Stimulated activated CD4-positive, alpha-beta T cell treated with anti-CD3 and anti-CD28 coated beads, TNF-alpha, amount 100 ng/mL, for 48 hours (primary cell): Measurements from ENCODE around the gene TREM2.
"Not testable (repeated sequence)": the region's sequence is repeated elsewhere in the genome, so short reads cannot be mapped to it uniquely, and the experiment has no call there.

Experiments
- DNase-seq, 3 donors: peaks; one replicate each; pipeline ENCODE4 v3.0.0-alpha.2; 2020; ENCODE audit warnings: low read depth in 3 of 3

Gene TREM2

GRCh38 chr6:41153992-41154625 is 8.8 kb downstream of the TREM2 start, which contains the start of gene TREML1:
TSS of gene TREML1 (minus strand) at chr6:41154347. CDS start at chr6:41154288, 59 bp downstream.
- DNase-seq: no peak

- DNase-seq: no peak
Measured at GRCh38 chr6:41153451-41153850, 9.5 kb downstream of the TREM2 start.

DNA sequence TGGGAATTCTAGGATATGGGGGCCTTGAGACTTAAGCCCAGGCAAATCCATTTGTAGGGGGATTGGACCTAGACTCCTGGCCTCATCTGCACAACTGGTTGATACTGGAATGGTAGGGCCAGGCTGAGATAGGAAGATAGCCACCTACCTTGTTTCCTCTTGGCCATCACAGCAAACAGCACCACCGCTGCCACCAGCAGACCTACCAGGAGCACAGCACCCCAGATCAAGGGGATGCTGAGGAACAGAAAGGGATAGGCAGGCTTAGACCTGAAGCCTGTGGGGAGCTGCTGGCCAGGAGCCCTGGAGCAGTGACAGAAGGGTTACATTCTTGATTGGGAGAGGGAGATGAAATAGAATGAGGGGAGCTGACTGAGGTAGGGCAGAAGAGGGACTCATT is 12.2 kb downstream of the TREM2 start:
- DNase-seq: no peak

GRCh38 chr6:41147917-41148316 is 15.0 kb downstream of the TREM2 start:
- no peak for DNase-seq

DNA sequence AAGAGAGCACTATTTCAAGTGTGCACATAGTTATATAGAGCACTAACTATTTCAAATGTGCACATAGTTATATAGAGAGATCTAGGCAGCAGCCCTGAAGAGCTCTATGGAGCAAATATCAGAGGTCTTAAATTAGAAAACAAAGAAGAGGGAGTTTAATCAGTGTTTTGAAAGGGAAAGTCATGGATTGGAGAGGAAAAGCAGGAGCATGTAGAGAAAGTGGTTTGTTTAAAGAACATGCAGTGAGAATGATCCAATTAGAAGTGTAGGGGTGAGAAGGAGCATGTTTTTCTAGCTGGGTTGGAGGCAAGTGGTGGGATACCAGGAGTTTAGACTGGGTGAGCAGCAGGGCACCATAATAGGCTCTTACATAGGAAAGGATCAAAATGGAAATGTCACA is 26.0 kb downstream of the TREM2 start:
- DNase-seq: no peak

DNA sequence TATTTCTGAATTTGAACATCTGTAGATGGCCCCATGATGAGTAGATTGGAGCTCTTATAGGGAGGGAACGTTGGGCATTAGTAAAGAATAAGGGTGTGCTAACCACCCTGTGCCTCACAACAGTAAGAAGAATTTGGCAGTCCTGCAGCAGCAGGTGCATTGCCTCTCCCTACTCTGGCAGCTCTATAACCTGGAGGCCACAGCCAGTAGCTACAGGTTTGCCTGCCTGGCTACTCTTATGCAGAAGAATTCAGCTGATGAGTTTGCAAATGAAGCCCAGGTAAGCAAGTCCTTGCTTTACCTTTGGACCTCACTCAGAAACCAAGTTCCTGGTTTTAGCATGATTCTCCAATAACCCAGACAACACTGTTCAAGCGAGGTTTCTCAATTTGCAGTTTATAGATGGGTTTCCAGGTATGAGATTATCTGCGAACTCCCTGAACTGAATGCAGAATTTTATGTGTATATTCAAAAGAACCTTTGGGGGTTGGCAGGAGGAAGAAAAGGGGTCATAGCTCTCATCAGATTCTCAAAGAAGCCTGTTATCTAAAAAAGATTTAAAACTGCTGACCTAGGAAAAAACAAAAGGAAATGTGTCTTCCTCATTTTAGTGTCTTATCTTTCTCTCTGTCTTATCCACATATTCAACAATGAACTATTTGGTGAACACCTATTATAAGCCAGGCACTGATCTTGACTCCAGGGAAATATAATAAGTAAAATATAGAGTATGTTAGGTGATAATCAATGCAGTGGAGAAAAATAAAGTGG is 27.7 kb downstream of the TREM2 start:
- DNase-seq: no peak

GRCh38 chr6:41132254-41132653 is 30.7 kb downstream of the TREM2 start:
- no peak for DNase-seq

DNA sequence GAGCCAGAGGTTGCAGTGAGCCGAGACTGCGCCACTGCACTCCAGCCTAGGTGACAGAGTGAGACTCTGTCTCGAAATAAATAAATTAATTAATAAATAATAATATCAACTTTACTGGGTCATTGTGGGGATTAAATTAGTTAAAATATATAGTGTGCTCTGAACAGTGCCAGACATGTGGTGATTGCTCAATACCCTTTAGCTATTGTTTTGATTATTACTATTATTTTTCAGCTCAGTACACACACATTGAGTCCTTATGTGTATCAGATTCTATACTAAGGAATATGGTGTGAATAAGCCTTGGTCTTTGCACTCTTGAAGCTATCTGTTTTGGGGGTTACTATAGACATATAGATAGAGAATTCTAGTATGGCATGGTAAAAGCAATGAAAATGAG is 37.6 kb downstream of the TREM2 start:
- no peak for DNase-seq

DNA sequence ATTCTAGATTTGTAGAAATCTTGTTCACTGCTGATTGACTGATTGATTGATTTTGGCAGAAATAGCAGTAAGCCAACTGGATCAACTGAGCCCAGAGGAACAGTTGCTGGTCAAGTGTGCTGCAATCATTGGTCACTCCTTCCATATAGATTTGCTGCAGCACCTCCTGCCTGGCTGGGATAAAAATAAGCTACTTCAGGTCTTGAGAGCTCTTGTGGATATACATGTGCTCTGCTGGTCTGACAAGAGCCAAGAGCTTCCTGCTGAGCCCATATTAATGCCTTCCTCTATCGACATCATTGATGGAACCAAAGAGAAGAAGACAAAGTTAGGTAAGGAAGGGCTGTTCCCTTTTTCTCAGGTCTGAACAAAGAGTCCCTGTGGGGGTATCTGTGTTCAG is 40.0 kb downstream of the TREM2 start:
- no peak for DNase-seq

DNA sequence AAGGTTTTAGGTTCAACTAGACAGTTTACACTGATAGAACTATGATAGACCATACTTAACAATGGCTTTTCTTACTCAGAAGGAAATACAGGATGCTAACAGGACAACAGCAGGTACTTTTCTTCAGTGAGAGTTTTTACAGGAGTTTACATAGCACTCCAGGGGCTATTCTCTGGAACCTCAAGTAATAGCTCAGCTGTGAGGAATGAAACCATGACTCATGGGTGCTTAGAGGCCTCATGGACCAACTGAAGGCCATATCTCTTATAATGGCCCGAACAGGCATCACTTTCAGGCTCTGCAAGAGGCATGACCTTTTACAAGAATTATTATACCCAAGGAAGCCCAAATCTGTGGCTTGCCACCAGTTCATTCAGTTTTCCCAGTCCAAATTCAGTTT is 40.5 kb downstream of the TREM2 start:
- no peak for DNase-seq

DNA sequence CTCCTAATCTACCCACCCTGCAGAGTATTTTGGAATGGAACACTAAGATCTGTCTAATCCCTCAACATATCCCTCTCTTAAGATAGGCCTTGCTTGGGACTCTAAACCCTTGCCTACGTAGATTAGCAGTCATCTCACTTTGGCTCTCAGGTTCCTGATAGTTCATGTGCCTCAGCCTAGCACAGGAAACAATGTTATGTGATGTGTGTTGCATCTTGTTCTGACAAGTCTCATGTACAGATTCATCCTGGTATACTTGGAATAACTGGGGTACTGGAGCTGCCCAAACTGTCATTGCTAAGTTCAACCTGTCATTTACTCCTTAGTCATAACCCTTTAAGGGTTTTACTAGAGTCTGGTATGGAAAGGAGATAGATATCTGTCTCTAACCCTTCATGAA is 42.9 kb downstream of the TREM2 start:
- DNase-seq: no peak

DNA sequence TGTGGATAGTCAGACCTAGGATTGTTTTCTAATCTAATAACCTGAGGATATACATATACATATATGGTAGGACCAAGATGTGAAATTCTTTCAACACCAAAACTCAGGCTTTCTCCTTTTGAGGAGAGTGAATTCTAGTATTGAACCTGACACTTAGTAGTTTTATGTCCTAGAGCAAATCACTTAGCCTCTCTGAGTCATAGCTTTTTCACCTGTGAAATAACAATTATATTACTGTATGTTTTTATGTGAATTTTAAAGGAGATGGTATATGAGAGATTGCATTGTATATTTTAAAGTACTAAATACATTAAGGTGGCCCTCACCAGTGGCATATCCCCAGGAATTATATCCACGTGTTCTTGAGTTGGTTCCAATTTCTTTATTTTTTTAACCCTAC is 43.4 kb downstream of the TREM2 start:
- DNase-seq: no peak

DNA sequence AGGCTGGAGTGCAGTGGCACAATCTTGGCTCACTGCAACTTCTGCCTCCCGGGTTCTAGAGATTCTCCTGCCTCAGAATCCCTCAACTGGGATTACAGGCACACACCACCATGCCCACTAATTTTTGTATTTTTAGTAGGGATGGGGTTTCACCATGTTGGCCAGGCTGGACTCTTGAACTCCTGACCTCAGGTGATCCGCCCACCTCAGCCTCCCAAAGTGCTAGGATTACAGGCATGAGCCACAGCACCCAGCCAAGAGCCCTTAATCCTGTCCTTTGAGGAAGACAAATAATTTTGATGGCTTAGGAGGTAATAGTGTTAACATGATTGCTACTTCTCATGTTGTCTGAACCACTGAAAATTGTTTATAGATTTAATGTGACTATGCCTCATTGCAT is 47.9 kb downstream of the TREM2 start:
- not testable (repeated sequence) for DNase-seq

DNA sequence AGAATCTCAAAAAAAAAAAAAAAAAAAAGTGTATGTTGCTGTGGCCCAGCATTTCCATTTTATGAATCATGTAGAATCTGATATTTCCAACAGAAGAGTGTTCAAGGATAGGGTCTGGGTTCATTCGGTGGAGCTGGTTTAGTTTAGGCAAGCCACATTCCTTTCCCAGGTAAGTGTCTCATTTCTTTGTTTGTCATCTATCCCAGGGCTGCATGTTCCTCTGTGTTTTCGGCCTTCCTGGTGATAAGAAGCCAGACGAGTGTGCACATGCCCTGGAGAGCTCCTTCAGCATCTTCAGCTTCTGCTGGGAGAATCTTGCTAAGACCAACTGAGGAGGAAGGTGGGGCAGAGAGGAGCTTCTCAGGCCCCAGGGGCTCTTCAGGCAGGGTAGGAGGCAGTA is 51.9 kb downstream of the TREM2 start:
- DNase-seq: no peak
